ENCODE results near the gene CFAP46. TPM values are rescaled to one million over a fixed set of nuclear protein-coding genes. Genes with fewer than 3 reads are reported as not detected.

CFAP46 gene
- total and polyA plus RNA-seq, 2 donors from 2014 or later: 3.8 to 8.3 TPM

DNA sequence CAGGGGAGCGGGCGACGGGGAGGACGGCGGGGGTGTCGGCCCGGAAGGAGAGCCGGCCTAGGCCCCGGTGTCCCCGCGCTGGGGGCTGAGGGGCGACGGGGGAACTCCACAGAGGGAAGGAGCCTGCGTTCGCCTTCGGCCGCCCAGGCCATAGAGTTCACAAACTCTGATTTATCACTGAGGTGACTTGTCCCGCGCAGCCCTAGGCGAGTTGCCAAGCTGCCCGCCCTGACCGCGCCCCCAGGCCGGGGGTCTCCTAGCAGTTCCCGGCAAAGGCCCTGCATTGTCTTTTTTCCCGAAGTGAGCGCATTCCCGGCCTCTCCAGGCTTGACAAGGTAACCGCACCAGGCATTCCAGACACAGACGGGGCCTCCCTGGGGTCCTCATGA, 153.5 kb downstream of the CFAP46 start:
- Histone ChIP-seq H3K9me3 (ENCODE audit: control insufficient read depth in 2 of 3, insufficient read depth in 1 of 3, low read length in 3 of 3) (no peaks in the 10 kb centered on the region), H3K4me3 (ENCODE audit: low read length in 3 of 3) (no peak overlapping the region), H3K4me1 (ENCODE audit: control insufficient read depth in 2 of 3, insufficient read depth in 2 of 3, low read depth in 1 of 3, low read length in 3 of 3) (peaks cover 0 to 2% (median 0%) of the 10 kb centered on the region in 3 donors), H3K27ac (ENCODE audit: low read depth in 2 of 2, low read length in 2 of 2) (no peak overlapping the region), H3K9ac (ENCODE audit: low read length in 3 of 3) (no peak overlapping the region), H3K36me3 (ENCODE audit: control insufficient read depth in 2 of 3, insufficient read depth in 3 of 3, low read length in 3 of 3) (no peaks in the 10 kb centered on the region), H3K27me3 (ENCODE audit: control insufficient read depth, insufficient read depth, low read length) (no peaks in the 10 kb centered on the region)
- TF ChIP-seq, protein P1, sequence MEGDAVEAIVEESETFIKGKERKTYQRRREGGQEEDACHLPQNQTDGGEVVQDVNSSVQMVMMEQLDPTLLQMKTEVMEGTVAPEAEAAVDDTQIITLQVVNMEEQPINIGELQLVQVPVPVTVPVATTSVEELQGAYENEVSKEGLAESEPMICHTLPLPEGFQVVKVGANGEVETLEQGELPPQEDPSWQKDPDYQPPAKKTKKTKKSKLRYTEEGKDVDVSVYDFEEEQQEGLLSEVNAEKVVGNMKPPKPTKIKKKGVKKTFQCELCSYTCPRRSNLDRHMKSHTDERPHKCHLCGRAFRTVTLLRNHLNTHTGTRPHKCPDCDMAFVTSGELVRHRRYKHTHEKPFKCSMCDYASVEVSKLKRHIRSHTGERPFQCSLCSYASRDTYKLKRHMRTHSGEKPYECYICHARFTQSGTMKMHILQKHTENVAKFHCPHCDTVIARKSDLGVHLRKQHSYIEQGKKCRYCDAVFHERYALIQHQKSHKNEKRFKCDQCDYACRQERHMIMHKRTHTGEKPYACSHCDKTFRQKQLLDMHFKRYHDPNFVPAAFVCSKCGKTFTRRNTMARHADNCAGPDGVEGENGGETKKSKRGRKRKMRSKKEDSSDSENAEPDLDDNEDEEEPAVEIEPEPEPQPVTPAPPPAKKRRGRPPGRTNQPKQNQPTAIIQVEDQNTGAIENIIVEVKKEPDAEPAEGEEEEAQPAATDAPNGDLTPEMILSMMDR (IDR thresholded peaks at IDR 0.05; ENCODE audit: borderline replicate concordance, extremely low read depth, insufficient read depth): no peak
- FAIRE-seq (no peak), DNase-seq (peak in 3 of 5 donors; percentile 54 to 58 (median 55))
- intact Hi-C loops (cut with DNase I): no loop called here

- DNase-seq (peak in 2 of 5 donors; percentile 50 to 67), FAIRE-seq (no peak)
- H3K4me1 ChIP-seq (ENCODE audit: control insufficient read depth in 2 of 3, insufficient read depth in 2 of 3, low read depth in 1 of 3, low read length in 3 of 3): peaks cover 0 to 2% (median 0%) of the 10 kb centered on the region in 3 donors
- intact Hi-C loops (cut with DNase I): no loop called here
- H3K9me3 ChIP-seq (ENCODE audit: control insufficient read depth in 2 of 3, insufficient read depth in 1 of 3, low read length in 3 of 3): no peaks in the 10 kb centered on the region
- no peak overlapping the region for H3K27ac ChIP-seq (ENCODE audit: low read depth in 2 of 2, low read length in 2 of 2)
- H3K27me3 ChIP-seq (ENCODE audit: control insufficient read depth, insufficient read depth, low read length): peaks cover 2% of the 10 kb centered on the region
- H3K36me3 ChIP-seq (ENCODE audit: control insufficient read depth in 2 of 3, insufficient read depth in 3 of 3, low read length in 3 of 3): no peaks in the 10 kb centered on the region
- H3K9ac ChIP-seq (ENCODE audit: low read length in 3 of 3): no peak overlapping the region
- H3K4me3 ChIP-seq (ENCODE audit: low read length in 3 of 3): no peak overlapping the region
- TF ChIP-seq, protein P1 (IDR thresholded peaks at IDR 0.05; ENCODE audit: borderline replicate concordance, extremely low read depth, insufficient read depth): no peak
Measured at GRCh38 chr10:132788180-132788830, 154.1 kb downstream of the CFAP46 start.

DNA sequence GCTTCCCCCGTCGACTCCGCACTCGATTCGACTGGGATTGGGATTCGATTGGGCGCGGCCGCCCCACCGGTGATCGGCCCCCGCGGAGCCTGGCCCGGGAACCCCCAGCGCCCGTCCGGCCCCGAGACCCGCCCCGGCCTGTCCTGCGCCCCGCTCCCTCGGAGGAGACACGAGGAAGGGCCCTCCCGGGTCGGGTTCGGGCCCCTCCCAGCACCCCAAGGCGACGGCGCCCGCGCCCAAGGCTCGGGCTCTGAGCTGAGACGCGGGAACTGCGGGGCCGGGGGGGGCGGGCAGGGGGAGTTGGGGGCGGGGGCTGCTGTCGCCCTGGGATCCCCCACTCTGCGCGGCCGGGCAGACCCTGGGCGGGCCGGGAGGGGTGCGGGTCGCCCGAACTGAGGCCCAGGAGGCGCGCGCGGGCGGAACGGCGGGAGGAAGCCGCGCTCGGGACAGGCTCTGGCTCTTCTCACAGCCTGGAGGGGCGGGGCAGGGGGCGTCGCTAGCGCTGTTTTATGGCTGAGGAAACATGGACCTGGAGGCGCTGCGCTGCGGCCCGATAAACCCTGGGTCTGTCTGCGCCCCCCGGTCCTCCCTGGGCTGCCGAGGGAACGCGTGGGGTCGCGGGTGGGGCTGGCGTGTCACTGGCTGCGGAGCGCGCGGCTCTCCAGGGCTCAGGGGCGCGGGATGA, 154.7 kb downstream of the CFAP46 start:
- H3K27me3 ChIP-seq (ENCODE audit: control insufficient read depth, insufficient read depth, low read length): peaks cover 7% of the 10 kb centered on the region
- intact Hi-C loops (cut with DNase I): no loop called here
- no peak for FAIRE-seq
- no peaks in the 10 kb centered on the region for H3K9me3 ChIP-seq (ENCODE audit: control insufficient read depth in 2 of 3, insufficient read depth in 1 of 3, low read length in 3 of 3)
- TF ChIP-seq, protein P1 (IDR thresholded peaks at IDR 0.05; ENCODE audit: borderline replicate concordance, extremely low read depth, insufficient read depth): no peak
- peak in 4 of 5 donors; percentile 49 to 79 (median 68) for DNase-seq
- peaks cover 0 to 2% (median 0%) of the 10 kb centered on the region in 3 donors for H3K4me1 ChIP-seq (ENCODE audit: control insufficient read depth in 2 of 3, insufficient read depth in 2 of 3, low read depth in 1 of 3, low read length in 3 of 3)
- H3K27ac ChIP-seq (ENCODE audit: low read depth in 2 of 2, low read length in 2 of 2): no peak overlapping the region
- H3K4me3 ChIP-seq (ENCODE audit: low read length in 3 of 3): no peak overlapping the region
- H3K36me3 ChIP-seq (ENCODE audit: control insufficient read depth in 2 of 3, insufficient read depth in 3 of 3, low read length in 3 of 3): no peaks in the 10 kb centered on the region
- H3K9ac ChIP-seq (ENCODE audit: low read length in 3 of 3): no peak overlapping the region
